Measurements from ENCODE around the gene NHERF2. TPM values are rescaled to one million over a fixed set of nuclear protein-coding genes. Genes with fewer than 3 reads are reported as not detected.

NHERF2 gene
- 30.5 and 60.4 TPM in 2 replicates for total RNA-seq

GRCh38 chr16:2026461-2027023 is at the start of gene NHERF2:
Gene NHERF2 (plus strand): TSS chr16:2026902. CDS start chr16:2027006, 104 bp downstream.

GRCh38 chr16:1981398-1981836 is 45.3 kb upstream of the NHERF2 start, which contains the start of gene NOXO1:
Gene NOXO1 (minus strand): TSS chr16:1981469. CDS start chr16:1981179, 290 bp downstream.

GRCh38 chr16:1983544-1984346 is 43.0 kb upstream of the NHERF2 start, which contains the start of gene GFER:
Gene GFER (plus strand): TSS chr16:1984193. CDS start chr16:1984219, 26 bp downstream.

GRCh38 chr16:1989209-1990100 is 37.2 kb upstream of the NHERF2 start, which contains the start of gene SYNGR3:
Gene SYNGR3 (plus strand): TSS chr16:1989970. CDS start chr16:1990103, 133 bp downstream.

GRCh38 chr16:2009791-2010510 is 16.8 kb upstream of the NHERF2 start, which contains the start of gene ZNF598:
Gene ZNF598 (minus strand): TSS chr16:2009821.

GRCh38 chr16:2019518-2019920 is 7.2 kb upstream of the NHERF2 start, which contains the start of gene NPW:
Gene NPW (plus strand): TSS chr16:2019785.

GRCh38 chr16:2047330-2048115 is 20.8 kb downstream of the NHERF2 start, which contains the start of the genes NTHL1 and TSC2:
Gene NTHL1 (minus strand): TSS chr16:2047834. CDS start chr16:2047823, 11 bp downstream.
Gene TSC2 (plus strand): TSS chr16:2047985. CDS start chr16:2048616, 631 bp downstream.

Other genes with a start within 250 kb of the NHERF2 start
- gene SPSB3, start 244.3 kb upstream of the NHERF2 start, total RNA-seq: 31.3 and 42.3 TPM in 2 replicates
- gene NUBP2, start 243.9 kb upstream of the NHERF2 start, total RNA-seq: 70.0 and 90.2 TPM in 2 replicates
- gene IGFALS, start 233.2 kb upstream of the NHERF2 start, total RNA-seq: under 0.01 and 0.15 TPM in 2 replicates
- gene HAGH, start 200.1 kb upstream of the NHERF2 start, total RNA-seq: 25.9 and 33.9 TPM in 2 replicates
- gene FAHD1, start 199.7 kb upstream of the NHERF2 start, total RNA-seq: 82.9 and 96.4 TPM in 2 replicates
- 0.15 and 0.33 TPM in 2 replicates for gene MEIOB, start 154.7 kb upstream of the NHERF2 start, total RNA-seq
- not detected in 2 replicates for gene HS3ST6, start 108.5 kb upstream of the NHERF2 start, total RNA-seq
- 6.1 TPM in 2 replicates for gene MSRB1, start 83.7 kb upstream of the NHERF2 start, total RNA-seq
- gene RPL3L, start 72.2 kb upstream of the NHERF2 start, total RNA-seq: not detected in 2 replicates
- gene NDUFB10, start 67.4 kb upstream of the NHERF2 start, total RNA-seq: 139 and 192 TPM in 2 replicates
- gene RPS2, start 62.1 kb upstream of the NHERF2 start, total RNA-seq: 1,747 and 2,610 TPM in 2 replicates
- not detected in 2 replicates for gene RNF151, start 60.0 kb upstream of the NHERF2 start, total RNA-seq
- gene TBL3, start 54.8 kb upstream of the NHERF2 start, total RNA-seq: 40.2 and 56.6 TPM in 2 replicates
- gene NOXO1, start 45.4 kb upstream of the NHERF2 start, total RNA-seq: 0.15 TPM in 1 of 2 replicates, not detected in the other
- 14.7 and 17.7 TPM in 2 replicates for gene GFER, start 42.7 kb upstream of the NHERF2 start, total RNA-seq
- gene SYNGR3, start 36.9 kb upstream of the NHERF2 start, total RNA-seq: 4.8 and 9.4 TPM in 2 replicates
- 27.3 and 27.5 TPM in 2 replicates for gene ZNF598, start 17.1 kb upstream of the NHERF2 start, total RNA-seq
- gene NPW, start 7.1 kb upstream of the NHERF2 start, total RNA-seq: 0.29 and 2.5 TPM in 2 replicates
- 26.6 and 27.8 TPM in 2 replicates for gene NTHL1, start 20.9 kb downstream of the NHERF2 start, total RNA-seq
- 70.5 and 85.2 TPM in 2 replicates for gene TSC2, start 21.1 kb downstream of the NHERF2 start, total RNA-seq
- gene PKD1, start 109.0 kb downstream of the NHERF2 start, total RNA-seq: 184 and 227 TPM in 2 replicates
- 1.2 and 2.9 TPM in 2 replicates for gene RAB26, start 121.7 kb downstream of the NHERF2 start, total RNA-seq
- 59.2 and 92.1 TPM in 2 replicates for gene TRAF7, start 128.9 kb downstream of the NHERF2 start, total RNA-seq
- gene CASKIN1, start 169.7 kb downstream of the NHERF2 start, total RNA-seq: under 0.01 and 2.0 TPM in 2 replicates
- gene MLST8, start 178.6 kb downstream of the NHERF2 start, total RNA-seq: 30.8 and 33.6 TPM in 2 replicates
- gene BRICD5, start 184.0 kb downstream of the NHERF2 start, total RNA-seq: 0.58 and 0.99 TPM in 2 replicates
- 7.4 and 10.6 TPM in 2 replicates for gene PGP, start 187.9 kb downstream of the NHERF2 start, total RNA-seq
- 24.4 and 39.2 TPM in 2 replicates for gene E4F1, start 196.7 kb downstream of the NHERF2 start, total RNA-seq
- 0.15 and 1.5 TPM in 2 replicates for gene DNASE1L2, start 209.5 kb downstream of the NHERF2 start, total RNA-seq
- gene ECI1, start 224.7 kb downstream of the NHERF2 start, total RNA-seq: 34.6 and 42.0 TPM in 2 replicates
- gene RNPS1, start 241.2 kb downstream of the NHERF2 start, total RNA-seq: 69.3 and 82.5 TPM in 2 replicates

Measured in smooth muscle cell of trachea (primary cell).